Endodermal cell (in vitro differentiated cells): ENCODE data around the gene RNPEPL1. TPM values are rescaled to one million over a fixed set of nuclear protein-coding genes. Genes with fewer than 3 reads are reported as not detected.

Source experiments
- DNase-seq: peaks from one replicate; pipeline ENCODE4 v3.0.0-alpha.2; 2017
- H3K27ac ChIP-seq: 2 replicates; pipeline ENCODE4 v1.5.1; 2013; ENCODE audit warnings: mild to moderate bottlenecking, low read depth, low read length, moderate library complexity
- H3K27me3 ChIP-seq: 2 replicates; pipeline ENCODE4 v1.6.1; 2013; ENCODE audit warnings: mild to moderate bottlenecking, low read length, moderate library complexity; ENCODE audit not compliant: insufficient read depth, control insufficient read depth, poor library complexity, severe bottlenecking
- H3K36me3 ChIP-seq: 2 replicates; pipeline ENCODE4 v1.7.0; 2013; ENCODE audit warnings: mild to moderate bottlenecking, low read length, moderate library complexity; ENCODE audit not compliant: control insufficient read depth, insufficient read depth
- H3K4me1 ChIP-seq: one replicate; pipeline ENCODE4 v1.7.0; 2013; ENCODE audit warnings: low read length; ENCODE audit not compliant: control insufficient read depth, insufficient read depth
- H3K4me3 ChIP-seq: 2 replicates; pipeline ENCODE4 v1.5.1; 2013; ENCODE audit warnings: mild to moderate bottlenecking, low read length, moderate library complexity
- H3K9ac ChIP-seq: 2 replicates; pipeline ENCODE4 v1.6.1; 2013; ENCODE audit warnings: mild to moderate bottlenecking, low read length, moderate library complexity; ENCODE audit not compliant: poor library complexity, severe bottlenecking; ENCODE audit errors: extremely low read depth
- H3K9me3 ChIP-seq: 2 replicates; pipeline ENCODE4 v1.6.1; 2013; ENCODE audit warnings: mild to moderate bottlenecking, low read length, moderate library complexity; ENCODE audit not compliant: control insufficient read depth
- H3K27ac Mint-ChIP-seq: 2 replicates; pipeline ENCODE4 v1.8.0; 2020; ENCODE audit warnings: mixed read lengths
- H3K27me3 Mint-ChIP-seq: 2 replicates; pipeline ENCODE4 v1.8.0; 2021; ENCODE audit warnings: mild to moderate bottlenecking, mixed read lengths; ENCODE audit not compliant: insufficient read depth
- H3K36me3 Mint-ChIP-seq: 2 replicates; pipeline ENCODE4 v1.8.0; 2020; ENCODE audit warnings: low read depth, mixed read lengths
- H3K4me1 Mint-ChIP-seq: 2 replicates; pipeline ENCODE4 v1.8.0; 2020; ENCODE audit warnings: mixed read lengths
- H3K4me3 Mint-ChIP-seq: 2 replicates; pipeline ENCODE4 v1.8.0; 2020; ENCODE audit warnings: mild to moderate bottlenecking, moderate library complexity, mixed read lengths
- H3K9me3 Mint-ChIP-seq: 2 replicates; pipeline ENCODE4 v1.8.0; 2020; ENCODE audit warnings: mild to moderate bottlenecking, mixed read lengths
- CTCF ChIP-seq: fragments of 200-600 bp; sonication (generic); conservative IDR thresholded peaks from 2 replicates; pipeline ENCODE4 v1.5.0; 2021; ENCODE audit warnings: antibody characterized with exemption, mild to moderate bottlenecking
- WGBS, 2 experiments: methylation state at CpG; one replicate each; pipeline versions ENCODE4 v1.1.5 to v1.1.7; 2013; ENCODE audit warnings: missing lambda C conversion rate in 2 of 2, mixed read lengths in 1 of 2; ENCODE audit not compliant: insufficient coverage in 1 of 2, insufficient read length in 1 of 2; 5-methylcytosine and 5-hydroxymethylcytosine counted together
- total RNA-seq, 2 donors: library from RNA; stranded (reverse); fragmentation: NEBNext Ultra II Directional in 1 of 2; extraction: Animal tissue kit (Norgen Biotek cat#: 25700) in 1 of 2; gene quantifications; 2 replicates in 1 of 2; 3 replicates in 1 of 2; pipeline ENCODE4 v1.2.1, GENCODE V29; 2021

The RNPEPL1 gene
- total RNA-seq, 2 donors from 2014 or later: 38.4 to 52.4 TPM

- Histone ChIP-seq H3K36me3 (peaks cover 9% of the 10 kb centered on the region), H3K9ac (no peak overlapping the region), H3K9me3 (peaks cover 42% of the 10 kb centered on the region), H3K4me3 (no peak overlapping the region), H3K4me1 (no peaks in the 10 kb centered on the region), H3K27me3 (peaks cover 2% of the 10 kb centered on the region), H3K27ac (no peak overlapping the region)
- Mint-ChIP-seq H3K36me3 (peaks cover 81% of the 10 kb centered on the region), H3K9me3 (peaks cover 87% of the 10 kb centered on the region), H3K27me3 (peaks cover 6% of the 10 kb centered on the region), H3K4me3 (no peak overlapping the region), H3K27ac (no peak overlapping the region), H3K4me1 (no peaks in the 10 kb centered on the region)
- WGBS, 2 experiments: 91 to 98% methylated on average over 6 of the region's 6 CpGs
- peak; percentile 5 for DNase-seq
- TF ChIP-seq CTCF: no peak
These were observed 42.5 kb upstream of the RNPEPL1 start for GRCh38 chr2:240525802-240526201.

GRCh38 chr2:240526521-240526920 is 41.8 kb upstream of the RNPEPL1 start:
- 70 to 100% methylated on average over 1 to 4 of the region's 4 CpGs for WGBS, 2 experiments
- no peak overlapping the region for H3K9ac ChIP-seq

GRCh38 chr2:240527153-240527750 is 41.0 kb upstream of the RNPEPL1 start:
- Histone ChIP-seq H3K4me3 (no peak overlapping the region), H3K9ac (no peak overlapping the region), H3K4me1 (no peaks in the 10 kb centered on the region), H3K27ac (no peak overlapping the region), H3K36me3 (peaks cover 9% of the 10 kb centered on the region), H3K27me3 (no peaks in the 10 kb centered on the region), H3K9me3 (peaks cover 56% of the 10 kb centered on the region)
- no peak for TF ChIP-seq CTCF
- Mint-ChIP-seq H3K4me1 (no peaks in the 10 kb centered on the region), H3K4me3 (no peak overlapping the region), H3K36me3 (peaks cover 87% of the 10 kb centered on the region), H3K9me3 (peaks cover 91% of the 10 kb centered on the region), H3K27ac (no peak overlapping the region), H3K27me3 (peaks cover 2% of the 10 kb centered on the region)
- 81 to 83% methylated on average over 2 to 3 of the region's 3 CpGs for WGBS, 2 experiments
- no peak for DNase-seq

More at GRCh38 chr2:240526521-240526920, 41.8 kb upstream of the RNPEPL1 start:
- Histone ChIP-seq H3K36me3 (peaks cover 9% of the 10 kb centered on the region), H3K4me1 (no peaks in the 10 kb centered on the region), H3K4me3 (no peak overlapping the region), H3K9me3 (peaks cover 49% of the 10 kb centered on the region), H3K27ac (no peak overlapping the region), H3K27me3 (no peaks in the 10 kb centered on the region)
- H3K9me3 Mint-ChIP-seq: peaks cover 90% of the 10 kb centered on the region
- no peak for TF ChIP-seq CTCF
- peaks cover 4% of the 10 kb centered on the region for H3K27me3 Mint-ChIP-seq
- DNase-seq: peak; percentile 19
- H3K36me3 Mint-ChIP-seq: peaks cover 86% of the 10 kb centered on the region
- H3K4me1 Mint-ChIP-seq: no peaks in the 10 kb centered on the region
- no peak overlapping the region for H3K27ac Mint-ChIP-seq
- no peak overlapping the region for H3K4me3 Mint-ChIP-seq
